ENCODE results near the gene MOV10.

The MOV10 gene

DNA sequence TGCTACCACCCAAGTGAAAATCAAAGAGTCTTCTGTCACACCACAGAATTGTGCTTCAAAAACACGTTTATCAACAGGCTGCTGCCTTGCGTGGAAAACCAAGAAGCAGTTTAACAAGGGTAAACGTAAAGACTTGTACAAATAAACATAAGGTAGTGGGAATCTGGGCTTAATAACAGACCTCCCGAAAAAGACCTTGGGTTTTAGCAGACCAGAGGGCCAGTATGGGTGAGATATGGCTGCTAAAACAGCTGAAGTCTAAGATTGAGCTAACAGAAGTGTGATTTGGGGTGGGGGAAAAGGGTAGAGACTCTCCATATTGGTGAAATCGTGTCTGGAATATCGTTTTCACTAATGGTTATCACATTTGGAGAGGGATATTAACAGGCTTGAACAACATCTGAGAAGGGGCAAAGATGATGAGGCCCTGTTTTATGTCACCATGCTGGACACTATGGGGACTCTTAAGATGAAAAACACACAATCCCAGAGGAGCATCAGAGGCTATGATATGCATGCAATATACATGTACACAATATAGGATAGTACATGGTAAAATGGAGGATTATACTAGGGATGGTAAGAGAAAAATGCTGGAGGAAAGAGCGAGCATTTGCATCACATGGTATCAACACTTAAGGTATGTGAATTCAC is 1.4 kb downstream of the MOV10 start:
- no peak for DNase-seq

- no peak for DNase-seq
Measured at GRCh38 chr1:112676543-112676942, 2.1 kb downstream of the MOV10 start.

GRCh38 chr1:112677501-112677900 is 3.0 kb downstream of the MOV10 start:
- no peak for DNase-seq

DNA sequence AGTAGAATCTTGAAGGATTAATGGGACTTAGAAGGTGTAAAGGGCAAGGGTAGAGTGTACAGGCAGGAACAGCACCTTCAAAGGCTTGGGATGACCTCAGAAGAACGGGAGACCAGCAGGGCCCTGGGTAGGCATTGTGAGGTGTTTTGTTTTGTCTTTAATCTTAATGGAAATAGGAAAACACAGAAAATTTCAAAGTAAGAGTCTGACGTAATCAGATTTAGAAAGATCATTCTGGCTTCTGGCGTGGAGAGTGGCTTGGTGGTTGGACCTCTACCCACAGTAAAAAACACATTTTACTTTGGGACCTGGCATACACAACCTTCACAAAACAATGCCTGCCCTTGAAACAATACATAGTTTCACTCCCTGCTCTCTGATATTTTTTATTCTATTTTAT is 4.1 kb downstream of the MOV10 start:
- DNase-seq = no peak

- DNase-seq = no peak
Measured at GRCh38 chr1:112685913-112686312, 11.5 kb downstream of the MOV10 start.

DNA sequence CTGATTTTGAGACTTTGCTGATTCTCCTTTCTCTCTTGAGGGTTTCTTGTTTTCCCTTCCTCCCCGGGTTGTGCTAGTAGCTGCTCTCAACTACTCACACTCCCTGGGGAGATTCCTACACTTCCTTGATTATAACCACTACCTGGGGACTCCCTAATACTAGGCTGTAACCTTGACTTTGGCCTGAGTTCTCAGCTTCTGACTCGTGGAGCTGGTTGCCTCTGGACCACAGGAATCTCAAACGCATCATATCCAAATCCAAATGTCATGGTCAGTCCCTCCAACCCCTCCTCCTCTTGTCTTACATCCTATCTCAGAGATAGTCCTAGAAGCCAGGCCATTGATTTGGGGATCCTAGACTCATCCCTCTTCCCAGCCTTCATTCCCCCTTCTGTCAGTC is 12.0 kb downstream of the MOV10 start:
- DNase-seq = no peak

GRCh38 chr1:112686835-112687234 is 12.4 kb downstream of the MOV10 start:
- DNase-seq = no peak

- no peak for DNase-seq
Measured at GRCh38 chr1:112687361-112687760, 12.9 kb downstream of the MOV10 start.

GRCh38 chr1:112687785-112688496 is 13.5 kb downstream of the MOV10 start:
- DNase-seq = no peak

GRCh38 chr1:112688781-112689193 is 14.3 kb downstream of the MOV10 start:
- DNase-seq = no peak

- no peak for DNase-seq
Measured at GRCh38 chr1:112689196-112689841, 14.9 kb downstream of the MOV10 start.

GRCh38 chr1:112689842-112690237 is 15.4 kb downstream of the MOV10 start:
- DNase-seq = no peak

GRCh38 chr1:112692681-112693080 is 18.2 kb downstream of the MOV10 start:
- no peak for DNase-seq

DNA sequence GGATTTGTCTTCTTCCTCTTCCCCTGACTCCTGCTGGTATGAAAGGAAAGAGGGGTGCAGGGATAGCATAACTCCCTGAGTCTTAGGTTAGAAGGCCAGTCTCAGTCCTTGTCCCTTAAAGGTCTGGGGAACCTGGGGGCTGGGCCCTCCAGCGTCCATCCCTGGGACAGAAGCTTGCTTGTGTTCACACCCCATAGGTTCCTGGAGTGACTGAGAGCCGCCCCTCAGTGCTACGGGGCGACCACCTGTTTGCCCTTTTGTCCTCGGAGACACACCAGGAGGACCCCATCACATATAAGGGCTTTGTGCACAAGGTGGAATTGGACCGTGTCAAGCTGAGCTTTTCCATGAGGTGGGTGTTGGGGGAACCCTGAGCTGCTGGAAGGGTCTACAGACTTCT is 19.4 kb downstream of the MOV10 start:
- no peak for DNase-seq

DNA sequence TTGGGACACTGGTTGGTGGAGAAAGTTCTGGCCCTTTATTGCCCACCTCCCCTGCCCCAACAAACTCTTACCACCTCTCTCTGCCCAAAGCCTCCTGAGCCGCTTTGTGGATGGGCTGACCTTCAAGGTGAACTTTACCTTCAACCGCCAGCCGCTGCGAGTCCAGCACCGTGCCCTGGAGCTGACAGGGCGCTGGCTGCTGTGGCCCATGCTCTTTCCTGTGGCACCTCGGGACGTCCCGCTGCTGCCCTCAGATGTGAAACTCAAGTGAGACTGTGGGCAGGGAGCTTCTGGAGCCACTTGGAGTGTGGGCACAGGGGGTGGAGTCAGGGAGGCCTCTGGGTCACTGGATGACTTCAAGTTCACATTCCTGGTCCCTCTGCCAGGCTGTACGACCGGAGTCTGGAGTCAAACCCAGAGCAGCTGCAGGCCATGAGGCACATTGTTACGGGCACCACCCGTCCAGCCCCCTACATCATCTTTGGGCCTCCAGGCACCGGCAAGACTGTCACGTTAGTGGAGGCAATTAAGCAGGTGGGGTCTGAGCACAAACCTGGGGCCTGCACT is 20.0 kb downstream of the MOV10 start:
- DNase-seq = no peak

GRCh38 chr1:112695276-112695675 is 20.8 kb downstream of the MOV10 start:
- DNase-seq = no peak

GRCh38 chr1:112696578-112697314 is 22.3 kb downstream of the MOV10 start:
- DNase-seq = no peak

- DNase-seq = no peak
Measured at GRCh38 chr1:112697781-112698201, 23.3 kb downstream of the MOV10 start.

DNA sequence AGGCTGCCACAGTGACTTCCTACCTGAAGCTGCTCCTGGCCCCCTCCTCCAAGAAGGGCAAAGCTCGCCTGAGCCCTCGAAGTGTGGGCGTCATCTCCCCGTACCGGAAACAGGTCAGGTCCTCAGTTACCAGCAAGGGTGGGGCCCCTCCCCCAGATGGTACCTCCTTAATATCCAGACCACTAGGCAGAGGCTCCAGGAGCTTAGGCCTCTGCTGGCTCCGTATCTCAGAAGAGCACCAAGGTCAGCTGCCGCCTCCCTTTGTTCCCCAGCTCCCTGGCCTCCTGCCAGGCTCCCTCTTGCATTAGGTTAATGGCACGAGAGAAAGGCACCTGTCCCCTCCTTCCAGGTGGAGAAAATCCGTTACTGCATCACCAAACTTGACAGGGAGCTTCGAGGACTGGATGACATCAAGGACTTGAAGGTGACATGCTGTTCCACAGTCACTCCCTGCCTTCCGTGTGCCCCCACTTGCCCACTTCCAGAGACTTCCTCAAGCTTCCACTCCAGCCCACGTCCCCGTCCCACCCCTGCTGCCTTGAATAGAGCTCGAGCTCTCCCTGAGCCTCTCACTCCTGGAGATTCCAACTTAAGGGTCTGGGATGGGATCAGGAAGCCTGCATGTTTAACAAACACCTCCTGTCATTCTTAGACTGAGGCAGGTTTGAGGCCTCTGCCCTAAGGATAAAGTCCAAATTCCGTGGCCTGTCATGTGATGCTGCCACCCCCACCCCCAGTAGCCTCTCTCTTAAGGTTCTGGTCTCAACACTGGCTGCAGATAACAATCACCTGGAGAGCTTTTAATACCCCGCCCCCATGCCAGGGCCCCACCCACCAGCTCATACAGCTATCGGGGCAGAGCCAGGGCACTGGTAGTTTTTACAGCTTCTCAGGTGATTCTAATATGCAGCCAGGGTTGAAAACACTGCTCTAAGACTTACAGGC is 24.2 kb downstream of the MOV10 start:
- DNase-seq = no peak

GRCh38 chr1:112699425-112700144 is 25.1 kb downstream of the MOV10 start:
- no peak for DNase-seq

Data from KG1 (cell line).